Fibroblast of pulmonary artery (primary cell): Measurements from ENCODE around the gene ATP8B1.

Source experiments
- DNase-seq: peaks from one replicate; pipeline ENCODE4 v3.0.0-alpha.2; 2010; ENCODE audit warnings: low read depth
- H3K4me3 ChIP-seq: replicated peaks from 2 replicates; pipeline ENCODE4 v1.5.1; 2011; ENCODE audit warnings: low read depth, mild to moderate bottlenecking, control low read depth, low read length, moderate library complexity
- CTCF ChIP-seq: IDR thresholded peaks from 2 replicates; pipeline ENCODE4 v1.5.1; 2011; ENCODE audit warnings: mild to moderate bottlenecking, control low read depth, low read length, inconsistent platforms; ENCODE audit errors: missing control alignments

The ATP8B1 gene

GRCh38 chr18:57640236-57640635 lies 162.9 kb downstream of the ATP8B1 start:
- no peak for DNase-seq
- no peak for TF ChIP-seq CTCF
- H3K4me3 ChIP-seq: no peak overlapping the region

GRCh38 chr18:57635003-57635822 lies 167.9 kb downstream of the ATP8B1 start:
- H3K4me3 ChIP-seq: no peak overlapping the region
- TF ChIP-seq CTCF: no peak
- peak; percentile 56 for DNase-seq

- TF ChIP-seq CTCF: no peak
- no peak for DNase-seq
- no peak overlapping the region for H3K4me3 ChIP-seq
Measured at GRCh38 chr18:57631697-57632096, 171.4 kb downstream of the ATP8B1 start.

GRCh38 chr18:57630754-57631595 lies 172.1 kb downstream of the ATP8B1 start:
- no peak for DNase-seq
- no peak for TF ChIP-seq CTCF
- peak overlapping the region; percentile 79 for H3K4me3 ChIP-seq

GRCh38 chr18:57630002-57630753 lies 172.9 kb downstream of the ATP8B1 start:
- TF ChIP-seq CTCF: peak; percentile 62
- DNase-seq: peak; percentile 97
- peak overlapping the region; percentile 79 for H3K4me3 ChIP-seq

- peak overlapping the region; percentile 79 for H3K4me3 ChIP-seq
- DNase-seq: no peak
- no peak for TF ChIP-seq CTCF
Measured at GRCh38 chr18:57629422-57629821, 173.7 kb downstream of the ATP8B1 start.
